Colonic mucosa (tissue), 4 donors: ENCODE data around the gene SHLD2. TPM values are rescaled to one million over a fixed set of nuclear protein-coding genes. Genes with fewer than 3 reads are reported as not detected.
A peak's percentile ranks its signal among the peaks of the same experiment; 100 is the strongest.
"Not testable (repeated sequence)": the region's sequence is repeated elsewhere in the genome, so short reads cannot be mapped to it uniquely, and the experiment has no call there.

Source experiments
- DNase-seq: peaks from one replicate; pipeline ENCODE4 v3.0.0-alpha.2; 2020
- H3K27ac ChIP-seq: fragments of 200-600 bp; one replicate; pipeline ENCODE4 v1.8.0; 2021
- H3K27me3 ChIP-seq: fragments of 200-600 bp; one replicate; pipeline ENCODE4 v1.8.0; 2021
- H3K36me3 ChIP-seq: fragments of 200-600 bp; one replicate; pipeline ENCODE4 v1.8.0; 2021
- H3K4me1 ChIP-seq: fragments of 200-600 bp; one replicate; pipeline ENCODE4 v1.8.0; 2021; ENCODE audit warnings: mild to moderate bottlenecking
- H3K4me3 ChIP-seq: fragments of 200-600 bp; one replicate; pipeline ENCODE4 v1.8.0; 2021
- H3K9ac ChIP-seq, 2 donors: one replicate each; pipeline ENCODE4 v1.7.0; 2013; ENCODE audit warnings: control low read depth in 2 of 2, low read depth in 2 of 2, low read length in 2 of 2
- H3K9me3 ChIP-seq: fragments of 200-600 bp; one replicate; pipeline ENCODE4 v1.8.0; 2021
- CTCF ChIP-seq: fragments of 200-600 bp; IDR thresholded peaks from one replicate; pipeline ENCODE4 v1.8.0; 2022; ENCODE audit warnings: antibody characterized with exemption, mild to moderate bottlenecking
- intact Hi-C: fragments of 100-400 bp; cut with DNase I; formaldehyde crosslinking; loops from one replicate; pipeline ENCODE4 v1.14.1; 2022
- total RNA-seq, 2 donors: library from RNA; stranded (reverse); fragmentation: NEBNext Ultra II Directional in 1 of 2; extraction: Animal tissue kit (Norgen Biotek cat#: 25700) in 1 of 2; gene quantifications; one replicate each; pipeline ENCODE4 v1.2.1, GENCODE V29; 2021
- donor health status: healthy.
- donor health status: DM: no; HTN: no; CAD: no.
- donor health status: DM: no; HTN: no; CAD: no.

SHLD2 gene
- total RNA-seq, 2 donors from 2014 or later: 27.8 to 28.3 TPM

- Histone ChIP-seq H3K27me3 (no peaks in the 10 kb centered on the region), H3K4me3 (peak overlapping the region; percentile 55), H3K27ac (peak overlapping the region; percentile 84), H3K36me3 (no peaks in the 10 kb centered on the region), H3K9ac (peak overlapping the region; percentile 80 to 100), H3K9me3 (no peaks in the 10 kb centered on the region), H3K4me1 (no peaks in the 10 kb centered on the region)
- no peak for TF ChIP-seq CTCF
- DNase-seq: peak; percentile 80
- intact Hi-C loops: loop anchor here (10.0 kb wide), 1 partner anchor 119 kb away; no protein-coding TSS in a partner anchor
Observed at GRCh38 chr10:87093632-87094372, 1.2 kb upstream of the SHLD2 start.

GRCh38 chr10:87095236-87095945 is 385 bp downstream of the SHLD2 start:
- Histone ChIP-seq H3K27ac (peak overlapping the region; percentile 92), H3K9ac (peak overlapping the region; percentile 75 to 87), H3K27me3 (no peaks in the 10 kb centered on the region), H3K9me3 (no peaks in the 10 kb centered on the region), H3K4me1 (no peaks in the 10 kb centered on the region), H3K4me3 (peak overlapping the region; percentile 60), H3K36me3 (no peaks in the 10 kb centered on the region)
- intact Hi-C loops: loop anchor here (10.0 kb wide), 1 partner anchor 121 kb away; no protein-coding TSS in a partner anchor
- peak; percentile 75 for DNase-seq
- TF ChIP-seq CTCF: no peak

GRCh38 chr10:87101996-87102395 is 7.0 kb downstream of the SHLD2 start:
- Histone ChIP-seq H3K36me3 (no peaks in the 10 kb centered on the region), H3K9ac (no peak overlapping the region), H3K9me3 (no peaks in the 10 kb centered on the region), H3K4me3 (no peak overlapping the region), H3K4me1 (no peaks in the 10 kb centered on the region), H3K27ac (no peak overlapping the region), H3K27me3 (no peaks in the 10 kb centered on the region)
- no peak for TF ChIP-seq CTCF
- intact Hi-C loops: no loop called here
- no peak for DNase-seq

GRCh38 chr10:87104727-87105126 is 9.7 kb downstream of the SHLD2 start:
- H3K4me3 ChIP-seq, H3K4me1 ChIP-seq, H3K36me3 ChIP-seq, H3K27me3 ChIP-seq, H3K9me3 ChIP-seq, H3K27ac ChIP-seq, DNase-seq, H3K9ac ChIP-seq, intact Hi-C loops: not testable (repeated sequence)

GRCh38 chr10:87105446-87106124 is 10.6 kb downstream of the SHLD2 start:
- Histone ChIP-seq H3K9ac (no peak overlapping the region), H3K27ac (no peak overlapping the region), H3K4me1 (no peaks in the 10 kb centered on the region), H3K9me3 (no peaks in the 10 kb centered on the region), H3K4me3 (no peak overlapping the region), H3K36me3 (no peaks in the 10 kb centered on the region), H3K27me3 (no peaks in the 10 kb centered on the region)
- no peak for DNase-seq
- intact Hi-C loops: no loop called here
- TF ChIP-seq CTCF: no peak

- H3K36me3 ChIP-seq, H3K9ac ChIP-seq, H3K27me3 ChIP-seq, H3K4me3 ChIP-seq, H3K4me1 ChIP-seq, H3K27ac ChIP-seq, intact Hi-C loops, DNase-seq, H3K9me3 ChIP-seq: not testable (repeated sequence)
Observed at GRCh38 chr10:87118122-87118521, 23.1 kb downstream of the SHLD2 start.

GRCh38 chr10:87119029-87119428 is 24.0 kb downstream of the SHLD2 start:
- H3K4me1 ChIP-seq, H3K36me3 ChIP-seq, DNase-seq, H3K9ac ChIP-seq, H3K27me3 ChIP-seq, H3K9me3 ChIP-seq, H3K27ac ChIP-seq, H3K4me3 ChIP-seq, intact Hi-C loops: not testable (repeated sequence)

- H3K9ac ChIP-seq, H3K36me3 ChIP-seq, H3K27me3 ChIP-seq, DNase-seq, H3K4me3 ChIP-seq, H3K4me1 ChIP-seq, intact Hi-C loops, H3K9me3 ChIP-seq, H3K27ac ChIP-seq: not testable (repeated sequence)
Observed at GRCh38 chr10:87123351-87123750, 28.3 kb downstream of the SHLD2 start.

GRCh38 chr10:87127048-87127447 is 32.0 kb downstream of the SHLD2 start:
- H3K9me3 ChIP-seq, H3K27me3 ChIP-seq, H3K4me3 ChIP-seq, H3K9ac ChIP-seq, intact Hi-C loops, H3K27ac ChIP-seq, H3K36me3 ChIP-seq, DNase-seq, H3K4me1 ChIP-seq: not testable (repeated sequence)
